ENCODE data around the gene ADAMTS17. TPM values are rescaled to one million over a fixed set of nuclear protein-coding genes. Genes with fewer than 3 reads are reported as not detected.

The ADAMTS17 gene
- total RNA-seq, 2 experiments from 2014 or later = 0.81 to 1.0 TPM

DNA sequence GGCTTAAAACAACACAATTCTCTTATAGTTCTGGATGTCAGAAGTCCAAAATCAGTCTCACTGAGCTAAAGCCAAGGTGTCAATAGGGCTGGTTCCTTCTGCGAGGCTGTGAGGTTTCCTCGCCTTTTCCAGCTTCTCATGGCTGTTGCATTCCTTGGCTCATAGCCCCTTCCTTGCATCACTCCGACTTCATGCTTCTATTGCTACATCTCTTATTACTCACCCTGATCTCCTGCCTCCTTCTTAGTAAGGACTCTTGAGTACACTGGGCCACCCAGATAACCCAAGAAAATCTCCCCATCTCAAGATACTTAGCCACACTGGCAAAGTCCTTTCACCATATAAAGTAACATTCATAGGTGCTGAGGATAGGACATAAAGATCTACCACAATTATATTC is 193.9 kb downstream of the ADAMTS17 start:
- Mint-ChIP-seq H3K4me3 (no peak overlapping the region), H3K27me3 (ENCODE audit: low read depth) (no peaks in the 10 kb centered on the region), H3K27ac (no peak overlapping the region), H3K4me1 (ENCODE audit: low read depth) (no peaks in the 10 kb centered on the region), H3K36me3 (ENCODE audit: low read depth) (peaks cover 43% of the 10 kb centered on the region), H3K9me3 (peaks cover 34% of the 10 kb centered on the region)
- no peak for DNase-seq
- CTCF ChIA-PET = no interaction called here
- intact Hi-C loops (cut with micrococcal nuclease) = no loop called here

GRCh38 chr15:100143378-100143777 is 198.4 kb downstream of the ADAMTS17 start:
- Mint-ChIP-seq H3K27ac (no peak overlapping the region), H3K36me3 (ENCODE audit: low read depth) (peaks cover 16% of the 10 kb centered on the region), H3K27me3 (ENCODE audit: low read depth) (no peaks in the 10 kb centered on the region), H3K4me3 (no peak overlapping the region), H3K9me3 (peaks cover 15% of the 10 kb centered on the region), H3K4me1 (ENCODE audit: low read depth) (peaks cover 5% of the 10 kb centered on the region)
- CTCF ChIA-PET = no interaction called here
- no peak for DNase-seq
- intact Hi-C loops (cut with micrococcal nuclease) = no loop called here

DNA sequence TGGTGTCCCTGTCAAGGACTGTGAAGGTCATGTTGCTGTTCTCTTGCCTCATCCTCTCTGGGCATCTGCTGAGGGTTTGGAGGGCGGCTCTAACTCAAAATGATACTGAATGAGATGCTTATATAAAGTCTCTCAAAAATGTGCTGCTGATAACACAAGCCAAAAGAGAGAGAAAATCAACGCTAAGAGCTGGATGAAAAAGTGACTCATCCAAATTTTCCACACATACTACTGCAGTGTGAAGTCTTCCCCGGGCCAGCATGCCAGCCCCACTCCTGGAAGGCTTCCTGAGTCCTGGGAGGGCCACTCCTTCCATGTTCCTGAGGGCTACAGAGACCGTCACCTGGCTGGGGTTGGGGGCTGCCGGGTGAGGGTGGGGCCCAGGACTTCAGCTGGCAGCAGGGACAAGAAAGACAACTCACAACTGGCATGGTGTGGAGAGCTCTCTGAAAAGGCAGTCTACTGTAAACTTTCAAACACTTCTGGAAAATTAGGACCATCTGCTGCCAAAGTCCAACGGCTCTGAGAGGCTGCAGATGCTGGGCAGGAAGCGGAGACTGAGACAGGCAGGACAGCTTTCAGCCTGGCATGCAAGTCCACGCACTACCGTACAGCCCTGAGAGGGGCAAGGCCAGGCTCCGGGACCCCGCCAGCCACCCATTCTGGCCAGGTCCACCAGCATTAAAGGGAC is 200.3 kb downstream of the ADAMTS17 start:
- H3K27me3 Mint-ChIP-seq (ENCODE audit: low read depth) = no peaks in the 10 kb centered on the region
- H3K4me1 Mint-ChIP-seq (ENCODE audit: low read depth) = peaks cover 5% of the 10 kb centered on the region
- no peak for DNase-seq
- H3K27ac Mint-ChIP-seq = no peak overlapping the region
- peaks cover 3% of the 10 kb centered on the region for H3K9me3 Mint-ChIP-seq
- CTCF ChIA-PET = no interaction called here
- H3K36me3 Mint-ChIP-seq (ENCODE audit: low read depth) = peaks cover 3% of the 10 kb centered on the region
- H3K4me3 Mint-ChIP-seq = no peak overlapping the region
- intact Hi-C loops (cut with micrococcal nuclease) = no loop called here

DNA sequence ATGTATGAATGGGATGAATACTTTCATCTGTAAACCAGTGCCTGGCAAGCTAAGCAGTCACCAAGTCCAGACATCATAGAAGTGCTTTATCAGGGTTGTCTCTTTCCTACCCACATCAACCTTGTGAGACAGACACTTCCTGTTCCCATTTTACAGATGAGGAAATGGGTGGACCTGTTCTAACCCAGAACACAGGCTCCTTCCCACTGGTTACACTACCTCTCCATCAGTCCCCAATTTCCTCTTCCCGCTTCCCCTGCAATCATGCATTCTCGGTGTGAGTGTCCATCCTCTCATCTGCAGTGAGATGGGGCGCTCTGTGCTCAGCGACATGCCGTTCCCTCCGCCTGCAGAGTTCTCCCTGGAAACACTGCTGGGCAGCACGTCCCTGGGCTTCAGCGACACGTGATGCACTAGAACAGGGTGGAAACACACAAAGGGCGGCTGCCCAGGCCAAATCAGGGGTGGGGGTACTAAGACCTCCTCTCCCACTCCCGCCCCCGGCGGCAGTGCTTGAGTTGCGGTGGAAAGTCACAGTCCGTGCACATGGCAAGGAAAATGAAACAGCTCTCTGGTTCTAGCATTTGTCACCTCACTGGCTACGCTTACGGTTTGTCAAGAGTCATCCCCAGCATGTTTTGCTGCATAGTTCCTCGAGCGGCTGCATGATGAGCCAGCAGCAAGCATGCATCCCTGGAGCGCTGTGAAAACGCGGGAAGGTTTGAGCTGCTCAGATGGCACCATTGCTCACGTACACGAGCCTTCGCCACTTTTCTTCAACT is 201.1 kb downstream of the ADAMTS17 start:
- Mint-ChIP-seq H3K27me3 (ENCODE audit: low read depth) (no peaks in the 10 kb centered on the region), H3K36me3 (ENCODE audit: low read depth) (no peaks in the 10 kb centered on the region), H3K9me3 (no peaks in the 10 kb centered on the region), H3K27ac (no peak overlapping the region), H3K4me1 (ENCODE audit: low read depth) (peaks cover 5% of the 10 kb centered on the region), H3K4me3 (no peak overlapping the region)
- CTCF ChIA-PET = no interaction called here
- DNase-seq = no peak
- intact Hi-C loops (cut with micrococcal nuclease) = no loop called here

GRCh38 chr15:100134586-100134985 is 207.2 kb downstream of the ADAMTS17 start:
- DNase-seq = no peak
- H3K27ac Mint-ChIP-seq = no peak overlapping the region
- H3K9me3 Mint-ChIP-seq = no peaks in the 10 kb centered on the region
- intact Hi-C loops (cut with micrococcal nuclease) = no loop called here
- H3K36me3 Mint-ChIP-seq (ENCODE audit: low read depth) = peaks cover 5% of the 10 kb centered on the region
- CTCF ChIA-PET = interaction anchor here (1.3 kb wide), 1 partner anchor 204 kb away, joined by 3 read pairs; no protein-coding TSS in a partner anchor
- no peak overlapping the region for H3K4me3 Mint-ChIP-seq
- peaks cover 2% of the 10 kb centered on the region for H3K4me1 Mint-ChIP-seq (ENCODE audit: low read depth)
- no peaks in the 10 kb centered on the region for H3K27me3 Mint-ChIP-seq (ENCODE audit: low read depth)

- CTCF ChIA-PET = interaction anchor here (1.3 kb wide), 1 partner anchor 205 kb away, joined by 3 read pairs; no protein-coding TSS in a partner anchor
- intact Hi-C loops (cut with micrococcal nuclease) = no loop called here
Measured at GRCh38 chr15:100134089-100134583, 207.6 kb downstream of the ADAMTS17 start.

GRCh38 chr15:100133001-100133400 is 208.8 kb downstream of the ADAMTS17 start:
- intact Hi-C loops (cut with micrococcal nuclease) = loop anchor here (2.0 kb wide), 1 partner anchor 204 kb away; no protein-coding TSS in a partner anchor
- Mint-ChIP-seq H3K9me3 (no peaks in the 10 kb centered on the region), H3K4me3 (no peak overlapping the region), H3K27ac (no peak overlapping the region), H3K4me1 (ENCODE audit: low read depth) (peaks cover 2% of the 10 kb centered on the region), H3K36me3 (ENCODE audit: low read depth) (peaks cover 6% of the 10 kb centered on the region), H3K27me3 (ENCODE audit: low read depth) (no peaks in the 10 kb centered on the region)
- CTCF ChIA-PET = interaction anchor here (0.7 to 2.6 kb wide), 2 partner anchors 31 to 206 kb away, joined by 3 to 9 read pairs; no protein-coding TSS in a partner anchor
- DNase-seq = no peak

More at GRCh38 chr15:100134089-100134583, 207.6 kb downstream of the ADAMTS17 start:
- H3K4me3 Mint-ChIP-seq = no peak overlapping the region
- H3K27ac Mint-ChIP-seq = no peak overlapping the region
- peaks cover 2% of the 10 kb centered on the region for H3K4me1 Mint-ChIP-seq (ENCODE audit: low read depth)
- peaks cover 5% of the 10 kb centered on the region for H3K36me3 Mint-ChIP-seq (ENCODE audit: low read depth)
- H3K9me3 Mint-ChIP-seq = no peaks in the 10 kb centered on the region
- no peaks in the 10 kb centered on the region for H3K27me3 Mint-ChIP-seq (ENCODE audit: low read depth)
- DNase-seq = no peak

- Mint-ChIP-seq H3K27ac (no peak overlapping the region), H3K4me3 (no peak overlapping the region), H3K4me1 (ENCODE audit: low read depth) (peaks cover 2% of the 10 kb centered on the region), H3K9me3 (no peaks in the 10 kb centered on the region), H3K36me3 (ENCODE audit: low read depth) (peaks cover 7% of the 10 kb centered on the region), H3K27me3 (ENCODE audit: low read depth) (no peaks in the 10 kb centered on the region)
- CTCF ChIA-PET = interaction anchor here (0.7 to 2.6 kb wide), 5 partner anchors 13 to 207 kb away, joined by 3 to 9 read pairs (median 4); no protein-coding TSS in a partner anchor
- intact Hi-C loops (cut with micrococcal nuclease) = loop anchor here (1.0 to 2.0 kb wide), 3 partner anchors 171 to 207 kb away; no protein-coding TSS in a partner anchor
- DNase-seq = no peak
Measured at GRCh38 chr15:100132309-100132708, 209.5 kb downstream of the ADAMTS17 start.

GRCh38 chr15:100131321-100132224 is 210.2 kb downstream of the ADAMTS17 start:
- Mint-ChIP-seq H3K27me3 (ENCODE audit: low read depth) (no peaks in the 10 kb centered on the region), H3K9me3 (no peaks in the 10 kb centered on the region), H3K4me1 (ENCODE audit: low read depth) (peaks cover 2% of the 10 kb centered on the region), H3K36me3 (ENCODE audit: low read depth) (peaks cover 7% of the 10 kb centered on the region), H3K27ac (no peak overlapping the region), H3K4me3 (peak overlapping the region; percentile 47)
- intact Hi-C loops (cut with micrococcal nuclease) = loop anchor here (1.0 to 2.0 kb wide), 3 partner anchors 170 to 208 kb away; no protein-coding TSS in a partner anchor
- CTCF ChIA-PET = interaction anchor here (0.6 to 2.6 kb wide), 6 partner anchors 12 to 1098 kb away, joined by 3 to 9 read pairs (median 4); no protein-coding TSS in a partner anchor
- DNase-seq = peak; percentile 69

DNA sequence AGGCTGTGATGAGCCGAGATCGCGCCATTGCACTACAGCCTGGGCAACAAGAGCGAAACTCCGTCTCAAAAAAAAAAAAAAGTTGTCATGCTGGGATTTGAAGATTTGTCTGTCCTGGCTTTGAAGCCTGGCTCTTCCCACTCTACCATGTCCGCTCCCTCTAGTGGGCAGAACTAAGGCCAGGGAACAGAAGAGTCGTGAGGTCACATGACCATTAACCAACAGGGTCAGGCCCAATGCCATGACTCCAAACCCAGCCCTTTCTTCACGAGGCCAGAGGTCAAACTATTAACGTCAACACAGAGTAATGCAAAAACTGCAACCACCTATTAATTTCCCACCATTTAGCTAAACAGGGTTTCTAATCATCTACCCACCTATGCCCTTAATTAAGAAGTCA is 212.1 kb downstream of the ADAMTS17 start:
- peaks cover 6% of the 10 kb centered on the region for H3K36me3 Mint-ChIP-seq (ENCODE audit: low read depth)
- CTCF ChIA-PET = no interaction called here
- no peak overlapping the region for H3K4me3 Mint-ChIP-seq
- H3K27me3 Mint-ChIP-seq (ENCODE audit: low read depth) = no peaks in the 10 kb centered on the region
- DNase-seq = no peak
- intact Hi-C loops (cut with micrococcal nuclease) = no loop called here
- H3K27ac Mint-ChIP-seq = no peak overlapping the region
- no peaks in the 10 kb centered on the region for H3K9me3 Mint-ChIP-seq
- H3K4me1 Mint-ChIP-seq (ENCODE audit: low read depth) = peaks cover 2% of the 10 kb centered on the region

DNA sequence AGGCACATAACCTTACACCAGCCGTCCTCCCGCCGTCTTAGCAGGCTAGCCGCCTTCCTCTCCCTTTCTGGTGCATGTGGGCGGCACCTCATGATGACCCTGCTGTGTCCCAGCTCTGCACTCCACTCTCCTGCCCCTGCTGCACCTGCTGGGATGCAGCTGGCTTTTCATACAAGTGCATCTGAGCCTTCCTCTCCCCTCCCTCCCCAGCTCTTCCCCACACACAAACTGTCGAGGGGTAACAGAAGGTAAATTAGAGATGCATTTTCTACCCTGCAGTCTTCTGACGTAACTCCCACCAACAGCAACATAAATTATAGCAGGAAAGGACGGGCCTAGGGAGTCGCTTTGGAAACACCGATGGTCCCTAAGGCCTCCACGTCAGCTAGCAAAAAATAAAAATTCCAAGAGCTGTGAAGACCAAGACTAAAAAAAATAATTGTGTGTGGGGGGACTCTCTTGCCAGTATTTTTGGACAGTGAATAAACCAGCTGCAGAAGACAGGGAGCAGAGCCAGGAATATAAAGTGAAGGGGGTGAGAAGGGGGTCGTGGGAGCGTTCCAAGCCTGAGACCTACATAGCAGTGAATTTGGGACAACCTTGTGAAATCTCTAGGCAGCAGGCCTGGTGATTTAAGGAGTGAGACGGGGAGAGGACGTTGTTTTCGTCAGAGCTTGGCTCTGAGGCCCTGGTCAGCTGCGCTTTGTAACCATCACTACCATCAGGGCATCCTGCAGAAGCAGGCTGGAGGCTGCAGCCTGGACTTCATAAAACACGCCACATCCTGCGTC is 216.2 kb downstream of the ADAMTS17 start:
- Mint-ChIP-seq H3K9me3 (peaks cover 13% of the 10 kb centered on the region), H3K36me3 (ENCODE audit: low read depth) (peaks cover 23% of the 10 kb centered on the region), H3K27me3 (ENCODE audit: low read depth) (no peaks in the 10 kb centered on the region), H3K27ac (no peak overlapping the region), H3K4me3 (no peak overlapping the region), H3K4me1 (ENCODE audit: low read depth) (no peaks in the 10 kb centered on the region)
- no peak for DNase-seq
- intact Hi-C loops (cut with micrococcal nuclease) = no loop called here
- CTCF ChIA-PET = interaction anchor here (0.8 kb wide), 1 partner anchor 10 kb away, joined by 4 read pairs; no protein-coding TSS in a partner anchor

All from activated naive CD4-positive, alpha-beta T cell treated with anti-CD3 and anti-CD28 coated beads for 36 hours (primary cell).